A673 (cell line): Measurements from ENCODE around the gene DEDD. TPM values are rescaled to one million over a fixed set of nuclear protein-coding genes. Genes with fewer than 3 reads are reported as not detected.

Experiments
- BruUV-seq: library from RNA; stranded (reverse); fragments of 400-500 nt; replicated peaks from 2 replicates; lab custom pipeline; 2021; lab: Mats Ljungman, UMichigan
- CTCF ChIA-PET: fragments of 300-600 bp; sonication (Branson Sonifier 250); formaldehyde crosslinking; loops from one replicate; lab custom pipeline; 2022; ENCODE audit warnings: antibody characterized with exemption; lab: Charles Lee
- POLR2A ChIA-PET: fragments of 300-600 bp; sonication (Branson Sonifier 250); formaldehyde crosslinking; loops from one replicate; lab custom pipeline; 2022; ENCODE audit warnings: antibody characterized with exemption; ENCODE audit not compliant: low non-redundant PET; lab: Charles Lee
- DNase-seq: peaks from one replicate; pipeline ENCODE4 v3.0.0-alpha.2; 2015; ENCODE audit warnings: low spot score
- H3K27ac ChIP-seq: fragments of 200-600 bp; sonication (generic); 2 replicates; pipeline ENCODE4 v1.5.1; 2016; ENCODE audit warnings: mixed run types, low read depth, mild to moderate bottlenecking, mixed read lengths, antibody characterized with exemption, low read length; ENCODE audit not compliant: poor library complexity, severe bottlenecking
- H3K27me3 ChIP-seq: fragments of 200-600 bp; sonication (generic); replicated peaks from 2 replicates; pipeline ENCODE4 v1.6.1; 2017; ENCODE audit warnings: mixed run types, low read depth, mild to moderate bottlenecking, mixed read lengths, antibody characterized with exemption, low read length; ENCODE audit not compliant: insufficient read depth, poor library complexity
- H3K36me3 ChIP-seq: fragments of 200-600 bp; sonication (generic); 2 replicates; pipeline ENCODE4 v1.6.1; 2016; ENCODE audit warnings: mixed run types, mild to moderate bottlenecking, mixed read lengths, antibody characterized with exemption, low read length; ENCODE audit not compliant: insufficient read depth, poor library complexity, severe bottlenecking
- H3K4me1 ChIP-seq: fragments of 200-600 bp; sonication (generic); 2 replicates; pipeline ENCODE4 v1.6.1; 2017; ENCODE audit warnings: mixed run types, mild to moderate bottlenecking, mixed read lengths, antibody characterized with exemption, low read length; ENCODE audit not compliant: insufficient read depth, poor library complexity, severe bottlenecking
- H3K4me3 ChIP-seq: fragments of 200-600 bp; sonication (generic); 2 replicates; pipeline ENCODE4 v1.5.1; 2016; ENCODE audit warnings: low read depth, mixed run types, mild to moderate bottlenecking, mixed read lengths, low read length; ENCODE audit not compliant: poor library complexity, severe bottlenecking
- H3K9me3 ChIP-seq: fragments of 200-600 bp; sonication (generic); 2 replicates; pipeline ENCODE4 v1.6.1; 2016; ENCODE audit warnings: mixed run types, low read depth, mild to moderate bottlenecking, mixed read lengths, antibody characterized with exemption, low read length; ENCODE audit not compliant: poor library complexity, severe bottlenecking
- EZH2 ChIP-seq: fragments of 200-600 bp; sonication (generic); IDR thresholded peaks from 2 replicates; pipeline ENCODE4 v1.6.1; 2017; ENCODE audit warnings: borderline replicate concordance, low read depth, mild to moderate bottlenecking, mixed read lengths, antibody characterized with exemption, low read length; ENCODE audit not compliant: poor library complexity, severe bottlenecking
- intact Hi-C: fragments of 100-400 bp; cut with micrococcal nuclease; formaldehyde crosslinking; loops from one replicate; pipeline ENCODE4 v1.10.0; 2022; ENCODE audit not compliant: unreplicated experiment
- total RNA-seq: library from RNA; stranded (reverse); gene quantifications from 2 replicates; pipeline ENCODE4 v1.2.3, GENCODE V29; 2021
- TF ChIP-seq, protein P1 (sequence below): fragments of 300-800, 200-600 bp; sonication (generic); conservative IDR thresholded peaks from 2 replicates; pipeline ENCODE4 v1.5.1; 2017; ENCODE audit warnings: low read depth, mild to moderate bottlenecking, antibody characterized with exemption, low read length, moderate library complexity, mixed read lengths

Gene DEDD
- total RNA-seq, 1 experiment from 2014 or later, result 54.6 TPM

DNA sequence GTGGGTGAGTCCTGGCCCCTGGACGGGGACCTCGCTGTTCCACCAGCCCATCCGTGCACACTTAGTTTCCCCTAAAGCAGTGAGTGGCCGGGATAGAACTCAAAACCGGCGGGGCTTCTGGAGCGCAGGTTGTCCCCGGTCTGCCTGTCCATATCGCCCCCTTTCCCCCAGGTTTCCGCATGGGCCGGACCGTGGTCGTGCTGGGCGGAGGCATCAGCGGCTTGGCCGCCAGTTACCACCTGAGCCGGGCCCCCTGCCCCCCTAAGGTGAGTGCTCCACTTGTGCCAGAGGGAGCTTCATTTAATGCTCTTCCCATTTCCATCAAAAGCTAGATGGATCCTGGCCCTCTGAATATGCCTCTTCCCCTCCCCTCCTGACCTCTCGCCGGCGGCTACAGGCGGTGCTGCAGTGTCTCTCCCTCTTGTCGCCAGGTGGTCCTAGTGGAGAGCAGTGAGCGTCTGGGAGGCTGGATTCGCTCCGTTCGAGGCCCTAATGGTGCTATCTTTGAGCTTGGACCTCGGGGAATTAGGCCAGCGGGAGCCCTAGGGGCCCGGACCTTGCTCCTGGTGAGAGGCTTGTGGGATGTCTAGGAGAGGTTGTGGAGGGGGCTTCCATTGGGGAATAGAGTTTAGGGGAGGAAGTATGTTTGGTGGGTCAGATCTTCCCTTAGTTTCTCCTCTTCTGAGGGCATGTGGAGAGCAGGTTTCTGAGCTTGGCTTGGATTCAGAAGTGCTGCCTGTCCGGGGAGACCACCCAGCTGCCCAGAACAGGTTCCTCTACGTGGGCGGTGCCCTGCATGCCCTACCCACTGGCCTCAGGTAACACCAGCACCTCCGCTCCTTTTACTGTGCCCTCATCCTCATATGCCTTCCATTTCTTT lies 34.4 kb upstream of the DEDD start:
- Histone ChIP-seq H3K4me3 (peak overlapping the region; percentile 83), H3K9me3 (no peaks in the 10 kb centered on the region), H3K27ac (peak overlapping the region; percentile 69), H3K27me3 (no peaks in the 10 kb centered on the region), H3K36me3 (peaks cover 45% of the 10 kb centered on the region), H3K4me1 (no peaks in the 10 kb centered on the region)
- intact Hi-C loops, result no loop called here
- no peak for DNase-seq
- ChIA-PET POLR2A (interaction anchor here (0.6 kb wide), 2 partner anchors 35 to 188 kb away, joined by 6 to 8 read pairs; no protein-coding TSS in a partner anchor), CTCF (interaction anchor here (0.6 to 1.6 kb wide), 5 partner anchors 25 to 125 kb away, joined by 4 to 8 read pairs (median 5); partner anchors contain the start of genes ADAMTS4, NDUFS2 and TOMM40L)
- BruUV-seq, result TSS peak; percentile 28
- TF ChIP-seq, protein P1, sequence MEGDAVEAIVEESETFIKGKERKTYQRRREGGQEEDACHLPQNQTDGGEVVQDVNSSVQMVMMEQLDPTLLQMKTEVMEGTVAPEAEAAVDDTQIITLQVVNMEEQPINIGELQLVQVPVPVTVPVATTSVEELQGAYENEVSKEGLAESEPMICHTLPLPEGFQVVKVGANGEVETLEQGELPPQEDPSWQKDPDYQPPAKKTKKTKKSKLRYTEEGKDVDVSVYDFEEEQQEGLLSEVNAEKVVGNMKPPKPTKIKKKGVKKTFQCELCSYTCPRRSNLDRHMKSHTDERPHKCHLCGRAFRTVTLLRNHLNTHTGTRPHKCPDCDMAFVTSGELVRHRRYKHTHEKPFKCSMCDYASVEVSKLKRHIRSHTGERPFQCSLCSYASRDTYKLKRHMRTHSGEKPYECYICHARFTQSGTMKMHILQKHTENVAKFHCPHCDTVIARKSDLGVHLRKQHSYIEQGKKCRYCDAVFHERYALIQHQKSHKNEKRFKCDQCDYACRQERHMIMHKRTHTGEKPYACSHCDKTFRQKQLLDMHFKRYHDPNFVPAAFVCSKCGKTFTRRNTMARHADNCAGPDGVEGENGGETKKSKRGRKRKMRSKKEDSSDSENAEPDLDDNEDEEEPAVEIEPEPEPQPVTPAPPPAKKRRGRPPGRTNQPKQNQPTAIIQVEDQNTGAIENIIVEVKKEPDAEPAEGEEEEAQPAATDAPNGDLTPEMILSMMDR, result no peak
- TF ChIP-seq EZH2, result no peak

DNA sequence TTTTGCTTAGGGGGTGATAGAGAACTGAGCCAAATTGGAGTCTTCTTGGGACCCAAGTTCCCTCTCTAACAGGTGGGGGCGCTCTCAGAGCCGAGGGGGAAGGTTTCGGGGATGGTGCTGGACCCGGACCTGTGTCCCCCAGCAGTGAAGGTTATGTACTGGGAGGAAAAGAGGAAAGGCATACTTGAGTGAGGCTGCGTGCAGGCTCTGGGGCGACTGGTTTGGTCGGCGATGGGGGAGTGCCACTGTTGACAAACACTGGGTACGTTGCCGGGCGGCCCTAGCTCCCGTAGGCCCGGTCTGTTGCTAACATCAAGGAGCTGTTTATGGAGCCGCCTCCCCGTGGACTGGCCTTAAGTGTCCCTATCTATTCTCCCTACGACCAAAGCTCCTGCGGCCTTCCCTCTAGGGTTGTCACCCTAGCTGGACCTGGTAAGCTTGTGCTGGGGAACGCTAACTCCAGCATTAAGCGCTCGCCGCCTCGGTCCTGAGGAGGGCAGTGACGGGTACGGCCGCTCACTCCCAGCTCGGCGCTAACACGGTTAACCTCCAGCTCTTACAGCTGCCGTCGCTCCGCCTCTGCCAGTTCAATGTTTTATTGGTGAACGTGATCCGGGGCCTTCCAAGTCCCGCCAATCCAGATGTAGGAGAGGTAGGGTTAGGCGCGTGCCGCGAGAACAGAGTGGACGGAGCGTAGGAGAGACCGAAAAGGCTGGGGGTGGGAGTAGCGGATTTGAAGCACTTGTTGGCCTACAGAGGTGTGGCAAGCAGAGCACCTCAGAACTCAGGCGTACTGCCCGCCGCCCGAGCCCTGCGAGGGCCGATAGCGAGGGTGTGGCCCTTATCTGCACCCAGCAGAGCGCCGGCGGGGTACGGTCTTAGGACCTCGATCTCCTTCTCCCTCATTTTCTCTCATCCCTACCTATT lies 33.5 kb upstream of the DEDD start, which contains the start of gene PPOX:
TSS of gene PPOX (plus strand) at position 685 of the 927 bp plus-strand sequence. CDS start 422 bp downstream, outside the sequence.
- Histone ChIP-seq H3K36me3 (peaks cover 44% of the 10 kb centered on the region), H3K4me1 (no peaks in the 10 kb centered on the region), H3K27me3 (no peaks in the 10 kb centered on the region), H3K9me3 (no peaks in the 10 kb centered on the region), H3K4me3 (peak within 1 kb of the TSS; percentile 83), H3K27ac (peak within 1 kb of the TSS; percentile 69)
- no TSS peak for BruUV-seq
- DNase-seq, result peak; percentile 98
- CTCF ChIA-PET, result interaction anchor here (0.9 to 1.6 kb wide), 4 partner anchors 33 to 68 kb away, joined by 4 to 6 read pairs (median 4); partner anchors contain the start of genes ADAMTS4, KLHDC9, NDUFS2 and TOMM40L
- intact Hi-C loops, result no loop called here
- TF ChIP-seq, protein P1, result peak; percentile 74
- no peak for TF ChIP-seq EZH2
- POLR2A ChIA-PET, result interaction anchor here (0.6 kb wide), 2 partner anchors 10 to 34 kb away, joined by 5 to 8 read pairs; no protein-coding TSS in a partner anchor
